ENCODE results near the gene CASK. TPM values are rescaled to one million over a fixed set of nuclear protein-coding genes. Genes with fewer than 3 reads are reported as not detected.

CASK gene
- total and polyA plus RNA-seq, 9 of the 15 experiments (the other 6 are each of a cell fraction or from before 2014, with no cell fraction given): 1.3 to 7.4 (median 5.2) TPM

GRCh38 chrX:41621222-41621723 is 302.1 kb downstream of the CASK start:
- in situ Hi-C loops (cut with MboI) (no loop called here), intact Hi-C loops (cut with micrococcal nuclease) (no loop called here)
- no peaks in the 10 kb centered on the region for H3K79me2 ChIP-seq (ENCODE audit: control insufficient read depth, insufficient read depth, low read length)
- peak; percentile 86 for FAIRE-seq
- peak; percentile 87 for ATAC-seq
- WGBS (ENCODE audit: insufficient coverage, low coverage, missing lambda C conversion rate): 0% methylated on average over 5 of the region's 5 CpGs
- BruUV-seq (replicated peaks): no TSS peak
- no peaks in the 10 kb centered on the region for H3K36me3 ChIP-seq (ENCODE audit: control insufficient read depth, insufficient read depth, low read length)
- H4K20me1 ChIP-seq (replicated peaks; ENCODE audit: control insufficient read depth, insufficient read depth, low read length): no peaks in the 10 kb centered on the region
- peak overlapping the region; percentile 61 for H3K4me2 ChIP-seq (ENCODE audit: insufficient read depth, low read length)
- POLR2A ChIA-PET: no interaction called here
- H3K9ac ChIP-seq (ENCODE audit: insufficient read depth in 1 of 2, low read depth in 2 of 2, low read length in 2 of 2): peak overlapping the region in 1 of 2 experiments; percentile 68; a peak in 1 of 4 replicates
- H3K9me1 ChIP-seq (ENCODE audit: control insufficient read depth, insufficient read depth, low read length): no peaks in the 10 kb centered on the region
- CTCF ChIA-PET (ENCODE audit: low intra/inter-chr PET ratio): no interaction called here
- H3K4me1 ChIP-seq (replicated peaks in 1 of 2; ENCODE audit: control insufficient read depth in 2 of 2, insufficient read depth in 2 of 2, low read length in 2 of 2): peaks cover 2 to 4% of the 10 kb centered on the region in 2 experiments; a peak in 2 of 5 replicates
- peak overlapping the region; percentile 58 for H3K27ac ChIP-seq (ENCODE audit: extremely low read depth, low read depth, low read length)
- H3K9me3 ChIP-seq (replicated peaks; ENCODE audit: control insufficient read depth, insufficient read depth, low read depth, low read length): no peaks in the 10 kb centered on the region
- DNase-seq (ENCODE audit: extremely low read depth in 1 of 4, low spot score in 3 of 4): peak; percentile 20 to 74 (median 28)
- H3K4me3 ChIP-seq: no peak overlapping the region; the same call in 1 of the 2 replicates
- no peaks in the 10 kb centered on the region for H3K27me3 ChIP-seq (ENCODE audit: control insufficient read depth in 2 of 2, insufficient read depth in 2 of 2, low read length in 2 of 2)
- peak overlapping the region; percentile 66 for H2AFZ ChIP-seq (ENCODE audit: low read depth, low read length)
- TF ChIP-seq, protein P1, sequence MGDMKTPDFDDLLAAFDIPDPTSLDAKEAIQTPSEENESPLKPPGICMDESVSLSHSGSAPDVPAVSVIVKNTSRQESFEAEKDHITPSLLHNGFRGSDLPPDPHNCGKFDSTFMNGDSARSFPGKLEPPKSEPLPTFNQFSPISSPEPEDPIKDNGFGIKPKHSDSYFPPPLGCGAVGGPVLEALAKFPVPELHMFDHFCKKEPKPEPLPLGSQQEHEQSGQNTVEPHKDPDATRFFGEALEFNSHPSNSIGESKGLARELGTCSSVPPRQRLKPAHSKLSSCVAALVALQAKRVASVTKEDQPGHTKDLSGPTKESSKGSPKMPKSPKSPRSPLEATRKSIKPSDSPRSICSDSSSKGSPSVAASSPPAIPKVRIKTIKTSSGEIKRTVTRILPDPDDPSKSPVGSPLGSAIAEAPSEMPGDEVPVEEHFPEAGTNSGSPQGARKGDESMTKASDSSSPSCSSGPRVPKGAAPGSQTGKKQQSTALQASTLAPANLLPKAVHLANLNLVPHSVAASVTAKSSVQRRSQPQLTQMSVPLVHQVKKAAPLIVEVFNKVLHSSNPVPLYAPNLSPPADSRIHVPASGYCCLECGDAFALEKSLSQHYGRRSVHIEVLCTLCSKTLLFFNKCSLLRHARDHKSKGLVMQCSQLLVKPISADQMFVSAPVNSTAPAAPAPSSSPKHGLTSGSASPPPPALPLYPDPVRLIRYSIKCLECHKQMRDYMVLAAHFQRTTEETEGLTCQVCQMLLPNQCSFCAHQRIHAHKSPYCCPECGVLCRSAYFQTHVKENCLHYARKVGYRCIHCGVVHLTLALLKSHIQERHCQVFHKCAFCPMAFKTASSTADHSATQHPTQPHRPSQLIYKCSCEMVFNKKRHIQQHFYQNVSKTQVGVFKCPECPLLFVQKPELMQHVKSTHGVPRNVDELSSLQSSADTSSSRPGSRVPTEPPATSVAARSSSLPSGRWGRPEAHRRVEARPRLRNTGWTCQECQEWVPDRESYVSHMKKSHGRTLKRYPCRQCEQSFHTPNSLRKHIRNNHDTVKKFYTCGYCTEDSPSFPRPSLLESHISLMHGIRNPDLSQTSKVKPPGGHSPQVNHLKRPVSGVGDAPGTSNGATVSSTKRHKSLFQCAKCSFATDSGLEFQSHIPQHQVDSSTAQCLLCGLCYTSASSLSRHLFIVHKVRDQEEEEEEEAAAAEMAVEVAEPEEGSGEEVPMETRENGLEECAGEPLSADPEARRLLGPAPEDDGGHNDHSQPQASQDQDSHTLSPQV (IDR thresholded peaks at IDR 0.05): peak; percentile 53
- no peak for TF ChIP-seq THAP7 (CRISPR knock-in tag; IDR thresholded peaks at IDR 0.05)
- no peak for TF ChIP-seq USF2 (CRISPR knock-in tag; IDR thresholded peaks at IDR 0.05)
- TF ChIP-seq CBX2 (IDR thresholded peaks at IDR 0.05; ENCODE audit: insufficient read depth, low read length, poor library complexity, severe bottlenecking): no peak
- TF ChIP-seq LCOR (CRISPR knock-in tag; IDR thresholded peaks at IDR 0.05): no peak
- TF ChIP-seq ZNF431 (CRISPR knock-in tag; IDR thresholded peaks at IDR 0.05): no peak
- TF ChIP-seq DPF2 (IDR thresholded peaks at IDR 0.05): peak; percentile 77
- TF ChIP-seq SP2 (IDR thresholded peaks at IDR 0.05; ENCODE audit: extremely low read depth, low read depth, low read length, poor library complexity, severe bottlenecking): no peak
- TF ChIP-seq, protein P2, sequence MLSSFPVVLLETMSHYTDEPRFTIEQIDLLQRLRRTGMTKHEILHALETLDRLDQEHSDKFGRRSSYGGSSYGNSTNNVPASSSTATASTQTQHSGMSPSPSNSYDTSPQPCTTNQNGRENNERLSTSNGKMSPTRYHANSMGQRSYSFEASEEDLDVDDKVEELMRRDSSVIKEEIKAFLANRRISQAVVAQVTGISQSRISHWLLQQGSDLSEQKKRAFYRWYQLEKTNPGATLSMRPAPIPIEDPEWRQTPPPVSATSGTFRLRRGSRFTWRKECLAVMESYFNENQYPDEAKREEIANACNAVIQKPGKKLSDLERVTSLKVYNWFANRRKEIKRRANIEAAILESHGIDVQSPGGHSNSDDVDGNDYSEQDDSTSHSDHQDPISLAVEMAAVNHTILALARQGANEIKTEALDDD (IDR thresholded peaks at IDR 0.05): 0 out of 2 replicates have a peak, but pooled peaks have one; percentile 6
- peak in 1 of 2 experiments; percentile 66; a peak in 1 of 4 replicates for TF ChIP-seq RCOR1 (IDR thresholded peaks at IDR 0.05; ENCODE audit: borderline replicate concordance in 1 of 2, low read depth in 2 of 2, low read length in 2 of 2)
- TF ChIP-seq TEAD4 (IDR thresholded peaks at IDR 0.05; ENCODE audit: low read length): peak; percentile 34; the same call in 1 of the 2 replicates
- TF ChIP-seq TEAD4 (CRISPR knock-in tag; IDR thresholded peaks at IDR 0.05; ENCODE audit: borderline replicate concordance): no peak
- peak; percentile 68 for TF ChIP-seq SMARCE1 (IDR thresholded peaks at IDR 0.05)
- TF ChIP-seq SOX6 (IDR thresholded peaks at IDR 0.05): peak; percentile 38
- TF ChIP-seq HDAC2 (IDR thresholded peaks at IDR 0.05): 0 out of 2 replicates have a peak, but pooled peaks have one; percentile 39
- peak; percentile 65; the same call in 1 of the 2 replicates for TF ChIP-seq CTBP1 (IDR thresholded peaks at IDR 0.05; ENCODE audit: borderline replicate concordance)
- TF ChIP-seq CEBPB (tag; IDR thresholded peaks at IDR 0.05): 0 out of 2 replicates have a peak, but pooled peaks have one; percentile 13
